ENCODE results near the gene MYBL2.

DNA sequence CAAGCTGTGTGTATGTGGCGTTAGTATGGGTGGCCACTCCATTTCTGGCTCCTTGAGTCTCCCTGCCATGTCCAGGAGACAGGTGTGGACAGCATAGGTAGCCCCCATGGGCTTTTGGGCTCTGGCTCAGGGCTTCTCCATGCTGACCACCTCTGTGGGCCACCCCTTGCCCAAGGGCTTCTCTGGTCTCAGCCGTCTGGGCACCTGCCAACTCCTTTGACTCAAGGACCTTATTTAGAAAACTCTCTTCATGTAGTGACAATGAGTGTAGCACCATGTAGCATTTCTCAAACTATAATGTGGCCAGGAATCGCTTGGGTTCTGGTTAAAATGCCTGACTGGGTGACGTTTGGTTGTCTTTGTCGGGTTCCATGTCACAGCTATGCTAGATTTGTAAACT, 65.0 kb downstream of the MYBL2 start:
- TF ChIP-seq POLR2A (IDR thresholded peaks at IDR 0.05; ENCODE audit: low read length): no peak
- no peak for TF ChIP-seq GATA1 (IDR thresholded peaks at IDR 0.05; ENCODE audit: low read depth, low read length)
